C4-2B (cell line): Measurements from ENCODE around the gene CSKMT.

Experiments
- ZFX ChIP-seq: fragments of 450-650 bp; IDR thresholded peaks from 2 replicates; pipeline ENCODE4 v1.6.1; 2017
- TF ChIP-seq, protein P1 (sequence below): fragments of 450-650 bp; conservative IDR thresholded peaks from 2 replicates; pipeline ENCODE4 v1.5.1; 2017; ENCODE audit warnings: mild to moderate bottlenecking

- TF ChIP-seq, protein P1, sequence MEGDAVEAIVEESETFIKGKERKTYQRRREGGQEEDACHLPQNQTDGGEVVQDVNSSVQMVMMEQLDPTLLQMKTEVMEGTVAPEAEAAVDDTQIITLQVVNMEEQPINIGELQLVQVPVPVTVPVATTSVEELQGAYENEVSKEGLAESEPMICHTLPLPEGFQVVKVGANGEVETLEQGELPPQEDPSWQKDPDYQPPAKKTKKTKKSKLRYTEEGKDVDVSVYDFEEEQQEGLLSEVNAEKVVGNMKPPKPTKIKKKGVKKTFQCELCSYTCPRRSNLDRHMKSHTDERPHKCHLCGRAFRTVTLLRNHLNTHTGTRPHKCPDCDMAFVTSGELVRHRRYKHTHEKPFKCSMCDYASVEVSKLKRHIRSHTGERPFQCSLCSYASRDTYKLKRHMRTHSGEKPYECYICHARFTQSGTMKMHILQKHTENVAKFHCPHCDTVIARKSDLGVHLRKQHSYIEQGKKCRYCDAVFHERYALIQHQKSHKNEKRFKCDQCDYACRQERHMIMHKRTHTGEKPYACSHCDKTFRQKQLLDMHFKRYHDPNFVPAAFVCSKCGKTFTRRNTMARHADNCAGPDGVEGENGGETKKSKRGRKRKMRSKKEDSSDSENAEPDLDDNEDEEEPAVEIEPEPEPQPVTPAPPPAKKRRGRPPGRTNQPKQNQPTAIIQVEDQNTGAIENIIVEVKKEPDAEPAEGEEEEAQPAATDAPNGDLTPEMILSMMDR = no peak
- no peak for TF ChIP-seq ZFX
These were observed 1.3 kb downstream of the CSKMT start for GRCh38 chr11:62666259-62666926.
